Measurements from ENCODE around the gene RBM43. TPM values are rescaled to one million over a fixed set of nuclear protein-coding genes. Genes with fewer than 3 reads are reported as not detected.

RBM43 gene
- total RNA-seq, 1 experiment from 2014 or later = 3.0 TPM

- no peak for DNase-seq (ENCODE audit: unreplicated experiment)
- BruUV-seq (replicated peaks) = no TSS peak
- POLR2A ChIA-PET = no interaction called here
- CTCF ChIA-PET = no interaction called here
- no peak overlapping the region for H3K4me3 Mint-ChIP-seq (ENCODE audit: unreplicated experiment)
- no peaks in the 10 kb centered on the region for H3K36me3 Mint-ChIP-seq (ENCODE audit: insufficient read depth, unreplicated experiment)
- H3K27me3 Mint-ChIP-seq (ENCODE audit: insufficient read depth, unreplicated experiment) = no peaks in the 10 kb centered on the region
- intact Hi-C loops (cut with micrococcal nuclease) = no loop called here
- no peaks in the 10 kb centered on the region for H3K4me1 Mint-ChIP-seq (ENCODE audit: insufficient read depth, unreplicated experiment)
- H3K27ac Mint-ChIP-seq (ENCODE audit: low read depth, unreplicated experiment) = no peak overlapping the region
- no peaks in the 10 kb centered on the region for H3K9me3 Mint-ChIP-seq (ENCODE audit: unreplicated experiment)
- TF ChIP-seq CTCF (IDR thresholded peaks at IDR 0.05; ENCODE audit: unreplicated experiment) = no peak
Observed at GRCh38 chr2:151206446-151206968, 55.2 kb downstream of the RBM43 start.

DNA sequence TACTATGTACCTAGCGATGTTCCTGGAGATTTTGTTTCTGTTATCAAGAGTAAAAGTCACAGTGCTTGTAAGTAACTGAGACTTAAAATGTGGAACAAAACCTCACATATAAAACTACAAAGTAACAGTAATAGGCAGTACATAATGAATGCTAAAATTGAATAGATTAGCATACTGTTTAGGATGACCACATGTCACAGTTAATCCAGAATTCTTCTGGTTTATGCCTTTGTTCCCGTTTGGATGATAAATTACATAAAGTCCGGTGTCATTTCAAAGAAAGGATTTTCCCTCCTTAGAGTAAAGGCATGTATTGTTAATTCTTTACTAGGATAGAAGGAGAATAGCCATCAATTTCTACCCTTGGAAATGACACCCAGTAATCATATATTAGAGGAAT, 56.1 kb downstream of the RBM43 start:
- TF ChIP-seq CTCF (IDR thresholded peaks at IDR 0.05; ENCODE audit: unreplicated experiment) = no peak
- ChIA-PET CTCF (no interaction called here), POLR2A (no interaction called here)
- no peak for DNase-seq (ENCODE audit: unreplicated experiment)
- no peak overlapping the region for H3K27ac Mint-ChIP-seq (ENCODE audit: low read depth, unreplicated experiment)
- H3K36me3 Mint-ChIP-seq (ENCODE audit: insufficient read depth, unreplicated experiment) = no peaks in the 10 kb centered on the region
- H3K27me3 Mint-ChIP-seq (ENCODE audit: insufficient read depth, unreplicated experiment) = no peaks in the 10 kb centered on the region
- no peaks in the 10 kb centered on the region for H3K9me3 Mint-ChIP-seq (ENCODE audit: unreplicated experiment)
- no peak overlapping the region for H3K4me3 Mint-ChIP-seq (ENCODE audit: unreplicated experiment)
- BruUV-seq (replicated peaks) = no TSS peak
- no peaks in the 10 kb centered on the region for H3K4me1 Mint-ChIP-seq (ENCODE audit: insufficient read depth, unreplicated experiment)
- intact Hi-C loops (cut with micrococcal nuclease) = no loop called here

- H3K27me3 Mint-ChIP-seq (ENCODE audit: insufficient read depth, unreplicated experiment) = no peaks in the 10 kb centered on the region
- ChIA-PET CTCF (no interaction called here), POLR2A (no interaction called here)
- H3K36me3 Mint-ChIP-seq (ENCODE audit: insufficient read depth, unreplicated experiment) = no peaks in the 10 kb centered on the region
- TF ChIP-seq CTCF (IDR thresholded peaks at IDR 0.05; ENCODE audit: unreplicated experiment) = no peak
- no peaks in the 10 kb centered on the region for H3K4me1 Mint-ChIP-seq (ENCODE audit: insufficient read depth, unreplicated experiment)
- no peak for DNase-seq (ENCODE audit: unreplicated experiment)
- H3K27ac Mint-ChIP-seq (ENCODE audit: low read depth, unreplicated experiment) = no peak overlapping the region
- intact Hi-C loops (cut with micrococcal nuclease) = no loop called here
- BruUV-seq (replicated peaks) = no TSS peak
- H3K9me3 Mint-ChIP-seq (ENCODE audit: unreplicated experiment) = no peaks in the 10 kb centered on the region
- H3K4me3 Mint-ChIP-seq (ENCODE audit: unreplicated experiment) = no peak overlapping the region
Observed at GRCh38 chr2:151204756-151205155, 56.9 kb downstream of the RBM43 start.

DNA sequence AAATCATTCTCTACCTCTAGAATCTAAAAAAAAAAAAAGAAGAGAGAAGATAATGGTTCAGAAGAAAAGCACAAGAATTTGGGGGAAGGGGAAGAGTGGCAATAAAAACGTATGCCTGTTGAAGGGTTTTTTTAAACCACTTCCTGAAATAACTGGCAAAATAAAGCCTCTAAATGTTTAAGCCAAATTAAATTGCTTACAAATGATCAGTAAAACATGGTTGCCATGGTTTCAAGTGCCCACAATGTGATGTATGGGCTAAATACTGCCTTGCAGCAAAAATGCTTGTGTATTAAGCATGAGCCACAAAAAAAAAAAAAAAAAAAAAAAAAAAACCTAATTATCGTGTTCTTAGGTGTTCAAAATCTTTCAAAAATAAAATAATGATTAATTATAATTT, 60.8 kb downstream of the RBM43 start:
- H3K4me3 Mint-ChIP-seq (ENCODE audit: unreplicated experiment) = no peak overlapping the region
- no TSS peak for BruUV-seq (replicated peaks)
- H3K27me3 Mint-ChIP-seq (ENCODE audit: insufficient read depth, unreplicated experiment) = no peaks in the 10 kb centered on the region
- H3K36me3 Mint-ChIP-seq (ENCODE audit: insufficient read depth, unreplicated experiment) = no peaks in the 10 kb centered on the region
- no peaks in the 10 kb centered on the region for H3K4me1 Mint-ChIP-seq (ENCODE audit: insufficient read depth, unreplicated experiment)
- ChIA-PET POLR2A (no interaction called here), CTCF (interaction anchor here (0.7 to 0.9 kb wide), 2 partner anchors 8 to 19 kb away, joined by 3 to 4 read pairs; no protein-coding TSS in a partner anchor)
- H3K27ac Mint-ChIP-seq (ENCODE audit: low read depth, unreplicated experiment) = no peak overlapping the region
- H3K9me3 Mint-ChIP-seq (ENCODE audit: unreplicated experiment) = no peaks in the 10 kb centered on the region
- no peak for DNase-seq (ENCODE audit: unreplicated experiment)
- TF ChIP-seq CTCF (IDR thresholded peaks at IDR 0.05; ENCODE audit: unreplicated experiment) = no peak
- intact Hi-C loops (cut with micrococcal nuclease) = no loop called here

Data from MCF 10A (cell line).